Adrenal gland (tissue), 12 donors: ENCODE measurements around the gene ITIH1. TPM values are rescaled to one million over a fixed set of nuclear protein-coding genes. Genes with fewer than 3 reads are reported as not detected.

Source experiments
- DNase-seq, 7 donors: peaks; one replicate each; pipeline ENCODE4 v3.0.0-alpha.2; 2019 to 2020
- H3K27ac ChIP-seq, 5 donors: fragments of 200-600 bp; sonication (generic) in 4 of 5; 1 replicate in 3 of 5; 2 replicates in 2 of 5; pipeline versions ENCODE4 v1.5.1 to v1.8.0; 2016 to 2020; ENCODE audit warnings: mild to moderate bottlenecking in 1 of 5
- H3K27me3 ChIP-seq: fragments of 200-600 bp; 2 replicates; pipeline ENCODE4 v1.8.0; 2021
- H3K36me3 ChIP-seq, 2 donors: fragments of 200-600 bp; replicated peaks in 1 of 2; 1 replicate in 1 of 2; 2 replicates in 1 of 2; pipeline versions ENCODE4 v1.5.1 to v1.8.0; 2018 to 2022
- H3K4me1 ChIP-seq, 2 donors: fragments of 200-600 bp; replicated peaks in 1 of 2; 1 replicate in 1 of 2; 2 replicates in 1 of 2; pipeline versions ENCODE4 v1.5.1 to v1.8.0; 2018 to 2021
- H3K4me3 ChIP-seq, 4 donors: fragments of 200-600 bp; sonication (generic) in 3 of 4; one replicate each; pipeline ENCODE4 v1.5.1; 2016 to 2018
- H3K9me3 ChIP-seq, 3 donors: fragments of 200-600 bp; sonication (generic) in 1 of 3; replicated peaks in 1 of 3; 1 replicate in 2 of 3; 2 replicates in 1 of 3; pipeline versions ENCODE4 v1.5.1 to v1.8.0; 2016 to 2021
- CTCF ChIP-seq, 6 experiments: fragments of 450-650 bp in 4 of 6; fragments of 200-600 bp in 2 of 6; sonication (generic) in 1 of 6; IDR thresholded peaks; 1 replicate in 5 of 6; 2 replicates in 1 of 6; pipeline versions ENCODE4 v1.5.1 to v1.8.0; 2016 to 2021; ENCODE audit warnings: antibody characterized with exemption in 6 of 6, mild to moderate bottlenecking in 2 of 6, moderate library complexity in 1 of 6
- POLR2A ChIP-seq, 2 donors: fragments of 450-650 bp; IDR thresholded peaks; one replicate each; pipeline ENCODE4 v1.6.1; 2017; ENCODE audit warnings: antibody characterized with exemption in 2 of 2, mild to moderate bottlenecking in 2 of 2, moderate library complexity in 1 of 2
- WGBS, 4 donors: extraction: QIAGEN DNeasy Blood & Tissue Kit in 2 of 4; methylation state at CpG; one replicate each; pipeline versions ENCODE4 v1.1.5 to v1.1.7; 2013 to 2017; 5-methylcytosine and 5-hydroxymethylcytosine counted together
- intact Hi-C, 2 donors: fragments of 100-400 bp; cut with DNase I; formaldehyde crosslinking; loops; one replicate each; pipeline versions ENCODE4 v1.14.1 to v1.15.0; 2022 to 2023
- polyA plus RNA-seq, 3 donors: library from polyadenylated mRNA; stranded (reverse); fragments of 200-250 nt in 2 of 3; fragments of 350-450 nt in 1 of 3; fragmentation: Illumina TruSeq in 1 of 3; extraction: RNeasy Lipid Tissue Mini Kit (QIAGEN cat#74804) in 1 of 3; gene quantifications; one replicate each; pipeline ENCODE4 v1.2.3, GENCODE V29; 2013 to 2014
- total RNA-seq, 9 donors: library from RNA; depleted of rRNA in 4 of 9; stranded (reverse); fragments of >200 nt in 4 of 9; fragments of 120-200 nt in 1 of 9; fragmentation: NEBNext Ultra II Directional in 1 of 9; extraction: Animal tissue kit (Norgen Biotek cat#: 25700) in 1 of 9; gene quantifications; one replicate each; pipeline versions ENCODE4 v1.1.0 to v1.2.4, GENCODE V29; 2013 to 2023
- donor health status: healthy with polysubstance abuse.
- donor health status: Bipolar disorder and iron deficiency.
- donor health status: DM: yes; HTN: yes; CAD: no.
- donor health status: DM: no; HTN: no; CAD: no.
- donor health status: DM: no; HTN: no; CAD: no.
- donor health status: DM: yes; HTN: yes; CAD: no.

The ITIH1 gene
- total and polyA plus RNA-seq, 12 donors: 0.28 to 1.9 (median 0.50) TPM; not detected in 4

DNA sequence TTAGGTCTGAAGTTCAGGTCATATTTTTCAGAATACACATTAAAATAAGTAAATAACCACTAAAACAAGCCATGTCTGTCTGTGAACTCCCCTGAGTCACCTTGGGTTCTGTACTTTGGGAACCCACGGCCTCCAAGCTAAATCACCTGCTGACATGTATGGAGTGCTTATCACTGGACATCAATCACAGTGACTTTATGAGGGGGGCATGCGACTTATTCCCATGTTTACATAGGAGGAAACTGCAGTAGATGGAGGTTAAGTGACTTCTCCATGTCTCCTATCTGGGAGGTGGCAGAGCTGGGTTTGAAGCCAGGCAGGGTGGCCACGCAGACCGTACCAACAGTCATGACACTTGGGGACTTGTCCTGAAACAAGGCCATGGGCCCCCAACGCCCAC lies 45.0 kb downstream of the ITIH1 start:
- Histone ChIP-seq H3K36me3 (peaks cover 0 to 3% of the 10 kb centered on the region in 2 donors), H3K9me3 (no peaks in the 10 kb centered on the region), H3K4me3 (no peak overlapping the region), H3K27ac (no peak overlapping the region), H3K27me3 (no peaks in the 10 kb centered on the region), H3K4me1 (no peaks in the 10 kb centered on the region)
- intact Hi-C loops: no loop called here
- WGBS, 4 donors: 85 to 91% (median 90%) methylated on average over 5 of the region's 5 CpGs
- TF ChIP-seq POLR2A (IDR thresholded peaks at IDR 0.05) (no peak), CTCF (IDR thresholded peaks at IDR 0.05) (no peak)
- no peak for DNase-seq

- no peaks in the 10 kb centered on the region for H3K4me1 ChIP-seq
- intact Hi-C loops: no loop called here
- TF ChIP-seq POLR2A (IDR thresholded peaks at IDR 0.05) (no peak), CTCF (IDR thresholded peaks at IDR 0.05) (no peak)
- 92 to 100% (median 95%) methylated on average over 3 to 10 of the region's 10 CpGs for WGBS, 4 donors
- no peaks in the 10 kb centered on the region for H3K27me3 ChIP-seq
- no peak overlapping the region for H3K27ac ChIP-seq
- H3K4me3 ChIP-seq: no peak overlapping the region
- no peak for DNase-seq
- peaks cover 0 to 3% of the 10 kb centered on the region in 2 donors for H3K36me3 ChIP-seq
- no peaks in the 10 kb centered on the region for H3K9me3 ChIP-seq
Observed at GRCh38 chr3:52824037-52824436, 46.6 kb downstream of the ITIH1 start.

DNA sequence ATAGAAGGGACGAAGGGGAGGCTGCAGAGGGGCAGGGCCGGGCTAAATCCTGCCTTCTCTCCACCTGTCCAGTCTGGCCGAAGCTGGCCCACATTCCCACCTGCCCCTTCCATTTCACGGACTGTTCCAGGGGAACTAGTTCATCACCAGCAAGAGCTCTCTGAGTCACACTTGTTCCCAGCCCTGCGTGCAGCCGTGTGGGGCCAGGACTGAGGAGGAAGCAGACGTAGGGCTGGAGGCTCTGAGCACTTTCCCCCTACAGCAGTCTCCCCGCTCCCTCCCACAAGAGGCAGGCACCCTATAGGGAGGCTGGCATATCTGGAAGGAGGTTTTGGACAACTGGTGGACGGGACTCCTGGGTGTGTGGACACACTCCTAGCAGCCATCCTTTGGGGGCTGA lies 50.0 kb downstream of the ITIH1 start:
- Histone ChIP-seq H3K4me1 (peaks cover 18 to 24% of the 10 kb centered on the region in 2 donors), H3K36me3 (no peaks in the 10 kb centered on the region), H3K27me3 (no peaks in the 10 kb centered on the region), H3K27ac (no peak overlapping the region), H3K4me3 (no peak overlapping the region), H3K9me3 (no peaks in the 10 kb centered on the region)
- DNase-seq: no peak
- TF ChIP-seq POLR2A (IDR thresholded peaks at IDR 0.05): no peak
- TF ChIP-seq CTCF (IDR thresholded peaks at IDR 0.05): no peak
- intact Hi-C loops: no loop called here
- WGBS, 4 donors: 71 to 85% (median 79%) methylated on average over 3 to 9 of the region's 9 CpGs

DNA sequence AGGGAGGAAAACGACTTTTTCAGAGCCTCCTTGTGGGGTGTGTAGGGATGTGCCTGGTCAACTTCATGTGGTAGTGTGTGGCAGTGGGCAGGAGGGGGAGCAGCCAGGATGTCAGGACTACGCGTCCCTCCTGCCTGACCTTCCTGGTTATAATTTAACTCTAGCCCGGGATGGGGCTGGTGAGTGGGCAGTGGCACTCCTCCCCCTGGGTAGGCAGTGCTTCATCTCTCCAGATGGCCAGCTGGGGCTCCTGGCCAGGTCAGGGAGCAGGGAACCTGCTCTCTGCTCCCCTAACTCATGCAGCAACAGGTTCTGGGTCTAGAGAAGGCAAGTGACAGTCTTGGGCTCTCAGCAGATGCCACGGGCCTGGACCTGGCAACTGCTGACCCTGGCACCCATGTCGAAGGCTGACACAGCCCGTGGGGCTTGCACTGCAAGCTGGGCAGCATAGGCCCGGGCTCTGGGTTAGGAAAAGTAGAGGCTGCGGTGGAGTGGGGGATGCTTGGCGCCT lies 50.5 kb downstream of the ITIH1 start:
- intact Hi-C loops: no loop called here
- Histone ChIP-seq H3K4me1 (peaks cover 18 to 24% of the 10 kb centered on the region in 2 donors), H3K36me3 (no peaks in the 10 kb centered on the region), H3K27ac (no peak overlapping the region), H3K4me3 (no peak overlapping the region), H3K27me3 (no peaks in the 10 kb centered on the region), H3K9me3 (no peaks in the 10 kb centered on the region)
- TF ChIP-seq CTCF (IDR thresholded peaks at IDR 0.05) (no peak), POLR2A (IDR thresholded peaks at IDR 0.05) (no peak)
- 69 to 79% (median 72%) methylated on average over 10 of the region's 10 CpGs for WGBS, 4 donors
- DNase-seq: no peak
